ENCODE data around the gene HAPLN3. TPM values are rescaled to one million over a fixed set of nuclear protein-coding genes. Genes with fewer than 3 reads are reported as not detected.

Gene HAPLN3
- total RNA-seq, 1 experiment from 2014 or later: 42.4 TPM

GRCh38 chr15:88920186-88920891 is 25.0 kb upstream of the HAPLN3 start:
- Histone ChIP-seq H3K4me2 (ENCODE audit: insufficient read depth, insufficient read length, low read length) (no peak overlapping the region), H3K79me1 (ENCODE audit: insufficient read depth, low read depth, low read length, poor library complexity, severe bottlenecking) (no peaks in the 10 kb centered on the region), H3K9me3 (ENCODE audit: control insufficient read depth, low read depth, low read length) (no peaks in the 10 kb centered on the region), H2AK5ac (ENCODE audit: insufficient read length, low read length) (no peak overlapping the region), H3K56ac (ENCODE audit: insufficient read length, low read depth, low read length) (no peak overlapping the region), H4K8ac (replicated peaks; ENCODE audit: insufficient read length, low read depth, low read length) (no peak overlapping the region), H3K79me2 (ENCODE audit: insufficient read depth, low read length) (no peaks in the 10 kb centered on the region), H3K27ac (ENCODE audit: insufficient read length, low read depth, low read length) (no peak overlapping the region), H3K9ac (ENCODE audit: extremely low read depth, insufficient read length, low read length) (no peak overlapping the region), H3K14ac (ENCODE audit: insufficient read depth, low read length) (no peak overlapping the region), H2BK5ac (ENCODE audit: insufficient read length, low read length) (no peak overlapping the region), H2BK12ac (ENCODE audit: insufficient read length, low read depth, low read length) (no peak overlapping the region), H4K91ac (ENCODE audit: insufficient read length, low read depth, low read length) (no peak overlapping the region), H3K4ac (ENCODE audit: low read depth, low read length) (no peak overlapping the region), H2AFZ (ENCODE audit: low read length) (no peak overlapping the region), H3K4me1 (ENCODE audit: insufficient read depth, low read length) (no peaks in the 10 kb centered on the region), H4K5ac (ENCODE audit: insufficient read length, low read depth, low read length) (no peak overlapping the region), H3K18ac (ENCODE audit: insufficient read length, low read depth, low read length) (no peak overlapping the region), H3K27me3 (ENCODE audit: insufficient read depth, low read length) (no peaks in the 10 kb centered on the region), H2BK15ac (ENCODE audit: low read depth, low read length) (no peak overlapping the region), H2BK20ac (ENCODE audit: low read depth, low read length, poor library complexity, severe bottlenecking) (no peak overlapping the region), H4K20me1 (ENCODE audit: control insufficient read depth, insufficient read depth, insufficient read length) (no peaks in the 10 kb centered on the region), H2BK120ac (ENCODE audit: low read depth, low read length, poor library complexity, severe bottlenecking) (no peak overlapping the region), H3T11ph (ENCODE audit: low read length) (no peak overlapping the region), H3K23ac (ENCODE audit: insufficient read length, low read depth, low read length) (no peak overlapping the region), H3K23me2 (ENCODE audit: insufficient read length, low read depth, low read length, poor library complexity, severe bottlenecking) (no peaks in the 10 kb centered on the region)
- H3K9me3 Mint-ChIP-seq: peaks cover 8 to 15% of the 10 kb centered on the region in 2 experiments
- TF ChIP-seq, protein P1, sequence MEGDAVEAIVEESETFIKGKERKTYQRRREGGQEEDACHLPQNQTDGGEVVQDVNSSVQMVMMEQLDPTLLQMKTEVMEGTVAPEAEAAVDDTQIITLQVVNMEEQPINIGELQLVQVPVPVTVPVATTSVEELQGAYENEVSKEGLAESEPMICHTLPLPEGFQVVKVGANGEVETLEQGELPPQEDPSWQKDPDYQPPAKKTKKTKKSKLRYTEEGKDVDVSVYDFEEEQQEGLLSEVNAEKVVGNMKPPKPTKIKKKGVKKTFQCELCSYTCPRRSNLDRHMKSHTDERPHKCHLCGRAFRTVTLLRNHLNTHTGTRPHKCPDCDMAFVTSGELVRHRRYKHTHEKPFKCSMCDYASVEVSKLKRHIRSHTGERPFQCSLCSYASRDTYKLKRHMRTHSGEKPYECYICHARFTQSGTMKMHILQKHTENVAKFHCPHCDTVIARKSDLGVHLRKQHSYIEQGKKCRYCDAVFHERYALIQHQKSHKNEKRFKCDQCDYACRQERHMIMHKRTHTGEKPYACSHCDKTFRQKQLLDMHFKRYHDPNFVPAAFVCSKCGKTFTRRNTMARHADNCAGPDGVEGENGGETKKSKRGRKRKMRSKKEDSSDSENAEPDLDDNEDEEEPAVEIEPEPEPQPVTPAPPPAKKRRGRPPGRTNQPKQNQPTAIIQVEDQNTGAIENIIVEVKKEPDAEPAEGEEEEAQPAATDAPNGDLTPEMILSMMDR (conservative IDR thresholded peaks at IDR 0.05): no peak
- peak overlapping the region in 2 of 3 experiments; percentile 25 to 36; a peak in 1 of 7 replicates for H3K27ac Mint-ChIP-seq
- no peak for DNase-seq
- H3K36me3 Mint-ChIP-seq (ENCODE audit: insufficient read depth in 1 of 3, low read depth in 3 of 3): peaks cover 0 to 7% (median 0%) of the 10 kb centered on the region in 3 experiments; a peak in 4 of 7 replicates
- no peak overlapping the region for H3K4me3 Mint-ChIP-seq
- no peaks in the 10 kb centered on the region; the same call in none of the 2 replicates for H3K27me3 Mint-ChIP-seq (ENCODE audit: low read depth)
- H3K4me1 Mint-ChIP-seq: peaks cover 8 to 11% of the 10 kb centered on the region in 2 experiments
- WGBS (ENCODE audit: extremely low coverage, insufficient read length, low lambda C conversion rate): no CpG with 5 or more reads among the region's 9 CpGs
